Measurements from ENCODE around the gene IFT20. TPM values are rescaled to one million over a fixed set of nuclear protein-coding genes. Genes with fewer than 3 reads are reported as not detected.

The IFT20 gene
- total RNA-seq, 2 donors from 2014 or later = 45.2 to 55.0 TPM

DNA sequence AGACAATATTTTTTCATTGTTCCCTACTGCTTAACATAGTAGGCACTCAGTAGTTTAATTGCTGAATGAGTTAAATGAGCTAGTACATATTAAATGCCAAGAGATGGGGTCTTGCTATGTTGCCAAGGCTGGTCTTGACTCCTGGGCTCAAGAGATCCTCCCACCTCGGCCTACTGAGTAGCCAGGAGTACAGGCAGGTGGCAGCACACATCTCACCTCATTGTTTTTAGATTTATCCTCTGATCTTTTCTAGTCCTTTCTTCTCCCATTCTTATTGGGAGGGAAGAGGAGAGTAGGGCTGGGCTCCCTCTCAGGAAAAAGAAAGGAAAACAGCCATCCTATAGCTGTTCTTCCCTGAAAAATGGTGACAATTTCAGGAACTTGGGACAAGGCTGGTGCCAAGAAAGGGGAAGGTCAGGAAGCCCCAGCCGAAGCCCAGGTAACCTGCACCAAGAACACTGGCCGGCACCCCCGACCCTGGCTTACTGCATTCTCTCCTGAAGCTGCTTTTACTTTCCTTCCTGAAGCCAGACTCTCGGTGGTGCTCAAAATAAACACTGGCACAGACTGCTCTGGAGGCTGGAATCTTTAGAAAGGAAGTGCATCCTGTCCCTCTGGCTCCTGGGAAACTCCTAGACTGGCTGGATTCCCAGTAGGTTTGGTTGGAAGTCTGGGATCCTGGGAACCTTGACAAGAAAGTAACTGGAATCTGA is 2.9 kb upstream of the IFT20 start:
- intact Hi-C loops (cut with DNase I) = loop anchor here (5.0 kb wide), 1 partner anchor 614 kb away; the partner anchor contains the start of gene PHF12
- H3K4me1 ChIP-seq (replicated peaks) = peaks cover 12% of the 10 kb centered on the region

DNA sequence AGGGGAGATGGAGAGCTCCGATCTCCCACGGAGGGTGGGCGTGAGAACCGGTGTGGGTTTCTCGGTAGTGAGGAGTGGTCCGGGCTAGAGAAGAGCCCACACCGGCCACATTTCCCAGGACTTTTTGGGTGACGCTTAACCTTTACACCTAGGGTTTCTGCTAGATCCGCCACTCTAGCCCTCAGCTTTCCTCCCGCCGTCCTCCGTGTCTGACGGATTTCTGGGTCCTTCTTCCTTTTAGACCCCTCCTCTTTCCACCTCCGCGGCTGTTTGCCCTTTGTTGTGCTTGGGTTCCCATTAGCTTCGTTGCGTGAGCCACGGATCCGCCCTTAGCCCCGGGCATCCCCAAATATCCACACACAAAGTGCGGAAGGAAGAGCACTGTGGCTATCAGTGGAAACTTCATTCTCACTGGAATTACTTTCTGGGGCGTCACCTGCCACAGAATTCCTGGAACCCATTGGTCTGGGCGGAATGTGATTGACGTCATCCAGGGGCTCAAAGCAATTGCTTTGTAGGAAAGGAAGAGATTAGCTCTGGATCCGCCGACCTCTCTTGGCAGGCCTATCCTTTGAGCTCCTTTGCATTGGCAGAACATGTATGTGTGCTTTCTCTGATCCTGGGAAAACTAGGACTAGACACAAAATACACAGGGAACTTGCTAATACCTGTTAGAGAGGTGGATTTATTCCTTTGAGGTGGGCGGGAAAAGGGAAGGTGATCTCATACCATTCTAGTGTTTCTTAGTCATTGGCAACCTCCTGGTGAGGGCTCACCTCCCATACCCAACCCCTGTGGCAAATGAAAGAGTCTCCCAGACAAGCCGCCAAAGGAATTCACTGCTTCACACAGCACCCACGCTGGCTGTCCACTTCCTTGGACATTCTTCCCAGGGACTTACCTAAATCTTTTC is 943 bp upstream of the IFT20 start:
- intact Hi-C loops (cut with DNase I) = loop anchor here (1.0 to 5.0 kb wide), 2 partner anchors 21 to 616 kb away; partner anchors contain the start of genes PHF12 and POLDIP2
- Histone ChIP-seq H3K27me3 (replicated peaks; ENCODE audit: insufficient read depth) (no peaks in the 10 kb centered on the region), H3K9me3 (no peaks in the 10 kb centered on the region), H3K4me3 (peak overlapping the region; percentile 88 to 94), H3K27ac (peak overlapping the region; percentile 87 to 88), H3K4me1 (replicated peaks) (peaks cover 12% of the 10 kb centered on the region), H3K36me3 (peaks cover 4 to 19% of the 10 kb centered on the region in 2 donors)
- 3% methylated on average over 27 of the region's 29 CpGs for WGBS
- DNase-seq (ENCODE audit: low spot score) = peak; percentile 34
- TF ChIP-seq POLR2A (IDR thresholded peaks at IDR 0.05) = peak; percentile 21
- TF ChIP-seq POLR2AphosphoS5 (IDR thresholded peaks at IDR 0.05) = peak; percentile 58
- TF ChIP-seq, protein P1, sequence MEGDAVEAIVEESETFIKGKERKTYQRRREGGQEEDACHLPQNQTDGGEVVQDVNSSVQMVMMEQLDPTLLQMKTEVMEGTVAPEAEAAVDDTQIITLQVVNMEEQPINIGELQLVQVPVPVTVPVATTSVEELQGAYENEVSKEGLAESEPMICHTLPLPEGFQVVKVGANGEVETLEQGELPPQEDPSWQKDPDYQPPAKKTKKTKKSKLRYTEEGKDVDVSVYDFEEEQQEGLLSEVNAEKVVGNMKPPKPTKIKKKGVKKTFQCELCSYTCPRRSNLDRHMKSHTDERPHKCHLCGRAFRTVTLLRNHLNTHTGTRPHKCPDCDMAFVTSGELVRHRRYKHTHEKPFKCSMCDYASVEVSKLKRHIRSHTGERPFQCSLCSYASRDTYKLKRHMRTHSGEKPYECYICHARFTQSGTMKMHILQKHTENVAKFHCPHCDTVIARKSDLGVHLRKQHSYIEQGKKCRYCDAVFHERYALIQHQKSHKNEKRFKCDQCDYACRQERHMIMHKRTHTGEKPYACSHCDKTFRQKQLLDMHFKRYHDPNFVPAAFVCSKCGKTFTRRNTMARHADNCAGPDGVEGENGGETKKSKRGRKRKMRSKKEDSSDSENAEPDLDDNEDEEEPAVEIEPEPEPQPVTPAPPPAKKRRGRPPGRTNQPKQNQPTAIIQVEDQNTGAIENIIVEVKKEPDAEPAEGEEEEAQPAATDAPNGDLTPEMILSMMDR (IDR thresholded peaks at IDR 0.05) = no peak

More for the DNA sequence above, 2.9 kb upstream of the IFT20 start:
- TF ChIP-seq POLR2AphosphoS5 (IDR thresholded peaks at IDR 0.05) (no peak), POLR2A (IDR thresholded peaks at IDR 0.05) (no peak)
- TF ChIP-seq, protein P1 (IDR thresholded peaks at IDR 0.05) = no peak
- no peaks in the 10 kb centered on the region for H3K27me3 ChIP-seq (replicated peaks; ENCODE audit: insufficient read depth)
- DNase-seq (ENCODE audit: low spot score) = no peak
- no peaks in the 10 kb centered on the region for H3K9me3 ChIP-seq
- H3K36me3 ChIP-seq = peaks cover 6 to 19% of the 10 kb centered on the region in 2 donors
- H3K27ac ChIP-seq = no peak overlapping the region
- H3K4me3 ChIP-seq = no peak overlapping the region
- 69% methylated on average over 5 of the region's 5 CpGs for WGBS

DNA sequence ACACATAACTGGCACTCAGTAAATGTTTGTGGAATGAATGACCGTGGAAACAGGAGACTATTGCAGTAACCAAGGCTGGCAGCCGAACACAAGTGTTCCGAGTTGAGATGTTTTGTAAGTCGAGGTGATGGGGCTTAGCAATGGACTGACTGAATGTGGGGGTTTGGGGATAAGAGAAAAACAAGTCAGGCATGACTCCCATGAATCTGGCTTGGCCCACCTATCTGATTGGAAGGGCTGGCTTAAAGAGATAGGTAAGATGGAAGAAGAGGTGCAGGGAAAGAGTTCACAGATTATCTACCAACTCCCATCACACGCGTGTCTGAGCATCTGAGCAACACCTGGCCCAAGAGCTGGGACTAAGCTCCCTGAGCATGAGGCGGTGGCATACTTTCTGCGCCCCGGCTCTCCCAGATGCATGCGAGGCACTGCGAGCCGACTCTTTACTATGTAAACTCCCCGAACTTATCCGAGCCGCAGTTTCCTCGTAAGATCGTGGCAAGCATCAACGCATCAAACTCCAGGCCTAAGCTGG is 539 bp downstream of the IFT20 start:
- Histone ChIP-seq H3K27me3 (replicated peaks; ENCODE audit: insufficient read depth) (no peaks in the 10 kb centered on the region), H3K4me1 (replicated peaks) (peaks cover 12% of the 10 kb centered on the region), H3K27ac (peak overlapping the region; percentile 87 to 88), H3K9me3 (no peaks in the 10 kb centered on the region), H3K4me3 (peak overlapping the region; percentile 88 to 94), H3K36me3 (peaks cover 0 to 7% of the 10 kb centered on the region in 2 donors)
- WGBS = 9% methylated on average over 18 of the region's 18 CpGs
- intact Hi-C loops (cut with DNase I) = loop anchor here (5.0 kb wide), 1 partner anchor 618 kb away; the partner anchor contains the start of gene PHF12
- TF ChIP-seq, protein P1 (IDR thresholded peaks at IDR 0.05) = no peak
- TF ChIP-seq POLR2A (IDR thresholded peaks at IDR 0.05) = no peak
- DNase-seq (ENCODE audit: low spot score) = no peak

DNA sequence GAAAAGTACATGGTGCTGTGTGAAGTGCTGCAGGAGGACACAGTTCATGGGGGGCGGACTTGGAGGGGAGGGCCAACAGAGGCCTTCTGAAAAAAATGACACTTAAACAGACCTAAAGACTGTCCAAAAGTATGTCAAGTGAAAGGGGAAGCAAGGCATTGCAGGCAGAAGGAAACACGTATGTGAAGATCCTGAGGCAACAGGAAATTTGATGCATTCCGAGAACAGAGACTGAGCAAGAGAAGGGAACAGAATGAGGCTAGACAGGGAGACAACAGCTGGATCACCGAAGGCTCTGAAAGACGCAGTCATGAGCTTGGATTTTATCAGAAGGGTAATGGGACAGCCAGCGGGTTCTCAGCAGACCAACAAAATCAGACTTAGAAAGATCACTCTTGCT is 1.1 kb downstream of the IFT20 start:
- TF ChIP-seq, protein P1 (IDR thresholded peaks at IDR 0.05) = no peak
- TF ChIP-seq POLR2AphosphoS5 (IDR thresholded peaks at IDR 0.05) = no peak
- TF ChIP-seq POLR2A (IDR thresholded peaks at IDR 0.05) = no peak
- H3K9me3 ChIP-seq = no peaks in the 10 kb centered on the region
- intact Hi-C loops (cut with DNase I) = no loop called here
- H3K36me3 ChIP-seq = peaks cover 0 to 10% of the 10 kb centered on the region in 2 donors
- WGBS = 61% methylated on average over 6 of the region's 6 CpGs
- peak overlapping the region; percentile 88 to 94 for H3K4me3 ChIP-seq
- no peak overlapping the region for H3K27ac ChIP-seq
- H3K4me1 ChIP-seq (replicated peaks) = peaks cover 12% of the 10 kb centered on the region
- no peaks in the 10 kb centered on the region for H3K27me3 ChIP-seq (replicated peaks; ENCODE audit: insufficient read depth)
- DNase-seq (ENCODE audit: low spot score) = no peak

Data from prostate gland (tissue), 2 donors.